A549 (cell line): Measurements from ENCODE around the gene ACTR2. TPM values are rescaled to one million over a fixed set of nuclear protein-coding genes. Genes with fewer than 3 reads are reported as not detected.

ENCODE experiments used
- ATAC-seq, 2 experiments: fragments of 200-7000 bp in 1 of 2; fragments of >200 bp in 1 of 2; cut with Nextera tagmentation in 1 of 2; cut with Tn5 transposase in 1 of 2; 3 replicates each; pipeline versions ENCODE4 v1.8.0 to v1.9.1; 2018 to 2020; ENCODE audit warnings: mild to moderate bottlenecking in 1 of 2, moderate library complexity in 1 of 2
- CTCF ChIA-PET: fragments of 300-600 bp; sonication (Branson Sonifier 250); formaldehyde crosslinking; extraction: SDS; loops from one replicate; lab custom pipeline; 2021; ENCODE audit warnings: antibody characterized with exemption, inconsistent platforms; lab: Yijun Ruan, JAX
- POLR2A ChIA-PET: fragments of 350-600 bp; formaldehyde crosslinking; extraction: SDS; loops from one replicate; lab custom pipeline; 2021; ENCODE audit warnings: antibody characterized with exemption, inconsistent platforms; lab: Yijun Ruan, JAX
- DNase-seq, 2 experiments: peaks; one replicate each; pipeline versions ENCODE4 v3.0.0 to v3.0.0-alpha.2; 2011 to 2016; ENCODE audit warnings: low read depth in 1 of 2, low spot score in 1 of 2
- FAIRE-seq: peaks from 2 replicates; lab custom pipeline; 2011; peaks lifted over from hg19 to GRCh38; lab: Jason Lieb, UNC
- H3K27ac ChIP-seq, 2 experiments: fragments of >200 bp; sonication (Bioruptor Twin); formaldehyde crosslinking; 3 replicates each; pipeline ENCODE4 v1.5.1; 2016 to 2017
- H3K4me1 ChIP-seq: fragments of >200 bp; sonication (Bioruptor Twin); formaldehyde crosslinking; 3 replicates; pipeline ENCODE4 v1.6.1; 2016
- H3K4me2 ChIP-seq: fragments of >200 bp; sonication (Bioruptor Twin); formaldehyde crosslinking; 3 replicates; pipeline ENCODE4 v1.6.1; 2016
- H3K4me3 ChIP-seq: fragments of >200 bp; sonication (Bioruptor Twin); formaldehyde crosslinking; 3 replicates; pipeline ENCODE4 v1.5.1; 2016
- H3K9me3 ChIP-seq: fragments of >200 bp; sonication (Bioruptor Twin); formaldehyde crosslinking; 3 replicates; pipeline ENCODE4 v1.6.1; 2016
- CBX2 ChIP-seq: fragments of 200-600 bp; sonication (generic); IDR thresholded peaks from 2 replicates; pipeline ENCODE4 v1.6.1; 2016; ENCODE audit warnings: low read depth, mild to moderate bottlenecking, borderline replicate concordance
- CEBPB ChIP-seq, 2 experiments: fragments of >200 bp in 1 of 2; sonication (Bioruptor Twin) in 1 of 2; formaldehyde crosslinking in 1 of 2; IDR thresholded peaks; 2 replicates each; pipeline ENCODE4 v1.6.1; 2012 to 2016
- CHD2 ChIP-seq: fragments of 150-350 bp; IDR thresholded peaks from 2 replicates; pipeline ENCODE4 v1.6.1; 2014; ENCODE audit warnings: low read length; ENCODE audit not compliant: partially characterized antibody
- EP300 ChIP-seq, 2 experiments: fragments of >200 bp; sonication (Bioruptor Twin); formaldehyde crosslinking; IDR thresholded peaks; 2 replicates in 1 of 2; 3 replicates in 1 of 2; pipeline ENCODE4 v1.6.1; 2016 to 2017
- FOSL2 ChIP-seq, 2 experiments: fragments of 450-650 bp in 1 of 2; fragments of >200 bp in 1 of 2; sonication (Bioruptor Twin) in 1 of 2; formaldehyde crosslinking; IDR thresholded peaks; 2 replicates each; pipeline versions ENCODE4 v1.5.0 to v1.6.1; 2016 to 2020; ENCODE audit warnings: mild to moderate bottlenecking in 1 of 2, moderate library complexity in 1 of 2
- HOXB5 ChIP-seq: fragments of 250-450 bp; sonication (Bioruptor Pico); IDR thresholded peaks from 2 replicates; pipeline ENCODE4 v1.5.0; 2020; ENCODE audit warnings: mild to moderate bottlenecking, moderate library complexity
- JUN ChIP-seq, 2 experiments: fragments of >200 bp; sonication (Bioruptor Twin); formaldehyde crosslinking; IDR thresholded peaks; 2 replicates in 1 of 2; 3 replicates in 1 of 2; pipeline ENCODE4 v1.6.1; 2016 to 2017
- JUNB ChIP-seq: fragments of >200 bp; sonication (Bioruptor Twin); formaldehyde crosslinking; IDR thresholded peaks from 2 replicates; pipeline ENCODE4 v1.6.1; 2016
- KDM1A ChIP-seq: fragments of 200-600 bp; sonication (generic); IDR thresholded peaks from 2 replicates; pipeline ENCODE4 v1.6.1; 2016; ENCODE audit warnings: low read depth, mild to moderate bottlenecking
- MAFK ChIP-seq: fragments of 450-650 bp; IDR thresholded peaks from 2 replicates; pipeline ENCODE4 v1.6.1; 2014; ENCODE audit not compliant: partially characterized antibody
- PHF8 ChIP-seq: fragments of 200-600 bp; sonication (generic); IDR thresholded peaks from 2 replicates; pipeline ENCODE4 v1.6.1; 2016; ENCODE audit warnings: low read depth, mild to moderate bottlenecking, antibody characterized with exemption, moderate library complexity, borderline replicate concordance
- POLR2A ChIP-seq: IDR thresholded peaks from 2 replicates; pipeline ENCODE4 v1.6.1; 2012; ENCODE audit warnings: mild to moderate bottlenecking, low read length
- RARB ChIP-seq: fragments of 250-450 bp; sonication (Bioruptor Pico); IDR thresholded peaks from 2 replicates; pipeline ENCODE4 v1.8.0; 2021; ENCODE audit warnings: mild to moderate bottlenecking, moderate library complexity
- RCOR1 ChIP-seq: fragments of 150-350 bp; IDR thresholded peaks from 2 replicates; pipeline ENCODE4 v1.6.1; 2014; ENCODE audit warnings: antibody characterized with exemption, low read length, low read depth
- RFX5 ChIP-seq: fragments of 450-650 bp; IDR thresholded peaks from 2 replicates; pipeline ENCODE4 v1.7.1; 2014; ENCODE audit warnings: antibody characterized with exemption, mild to moderate bottlenecking, moderate library complexity
- SMC3 ChIP-seq: fragments of >200 bp; sonication (Bioruptor Twin); formaldehyde crosslinking; IDR thresholded peaks from 3 replicates; pipeline ENCODE4 v1.6.1; 2018; ENCODE audit warnings: inconsistent platforms
- ZFP36 ChIP-seq: fragments of 450-650 bp; IDR thresholded peaks from 2 replicates; pipeline ENCODE4 v1.6.1; 2014; ENCODE audit warnings: borderline replicate concordance; ENCODE audit not compliant: partially characterized antibody
- WGBS: methylation state at CpG from one replicate; pipeline ENCODE4 v1.1.6; 2017; ENCODE audit errors: missing lambda C conversion rate; 5-methylcytosine and 5-hydroxymethylcytosine counted together
- polyA plus RNA-seq, 4 experiments: library from polyadenylated mRNA; depleted of rRNA in 3 of 4; stranded (reverse); fragments of >200 nt; fragmentation: RNase III in 1 of 4; extraction: RNeasy Plus Mini Kit Qiagen cat#74134 plus additional on column Dnase treatment in 1 of 4; gene quantifications; 2 replicates in 3 of 4; 3 replicates in 1 of 4; pipeline ENCODE4 v1.2.3, GENCODE V29; 2011 to 2017
- TF ChIP-seq, protein P1 (sequence below): IDR thresholded peaks from 2 replicates; pipeline ENCODE4 v1.6.1; 2012
- TF ChIP-seq, protein P2 (sequence below): fragments of >200 bp; sonication (Bioruptor Twin); formaldehyde crosslinking; IDR thresholded peaks from 3 replicates; pipeline ENCODE4 v1.5.1; 2016
- TF ChIP-seq, protein P3 (sequence below): fragments of 450-650 bp; IDR thresholded peaks from 2 replicates; pipeline ENCODE4 v1.6.1; 2014; ENCODE audit warnings: antibody characterized with exemption
- TF ChIP-seq, protein P4 (sequence below): fragments of 250-450 bp; sonication (Bioruptor Pico); IDR thresholded peaks from 2 replicates; pipeline ENCODE4 v1.5.0; 2020; ENCODE audit warnings: low read depth, mild to moderate bottlenecking, moderate library complexity
- TF ChIP-seq, protein P5 (sequence below): IDR thresholded peaks from 2 replicates; pipeline ENCODE4 v1.6.1; 2012; ENCODE audit warnings: low read depth, borderline replicate concordance
- TF ChIP-seq, protein P6 (sequence below): fragments of 200-600 bp; sonication (generic); IDR thresholded peaks from 2 replicates; pipeline ENCODE4 v1.6.1; 2016; ENCODE audit warnings: antibody characterized with exemption, mild to moderate bottlenecking, moderate library complexity

ACTR2 gene
- polyA plus RNA-seq, 2 of the 4 experiments (the other 2 are of a cell fraction): 270 to 278 TPM

DNA sequence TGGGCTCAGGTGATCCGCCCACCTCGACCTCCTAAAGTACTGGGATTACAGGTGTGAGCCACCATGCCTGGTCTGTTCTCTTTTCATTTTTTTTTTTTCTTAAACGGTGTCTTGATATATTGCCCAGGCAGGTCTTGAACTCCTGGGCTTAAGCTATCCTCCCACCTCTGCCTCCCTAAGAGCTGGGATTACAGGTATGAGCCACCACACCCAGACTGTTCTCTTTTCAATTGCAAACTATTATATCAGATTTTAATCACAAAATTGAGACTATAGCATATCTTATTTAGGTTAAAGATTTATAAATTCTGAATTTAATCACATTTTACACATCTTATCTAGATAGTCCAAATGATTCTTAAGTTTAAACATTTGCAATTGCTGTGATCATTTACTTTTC is 15.5 kb upstream of the ACTR2 start:
- POLR2A ChIA-PET: interaction anchor here (1.6 kb wide), 1 partner anchor 15 kb away, joined by 10 read pairs; the partner anchor contains the start of gene ACTR2
- 69% methylated on average over 3 of the region's 3 CpGs for WGBS
- no peak overlapping the region for H3K4me3 ChIP-seq
- CTCF ChIA-PET: interaction anchor here (0.6 to 1.6 kb wide), 3 partner anchors 25 to 245 kb away, joined by 3 to 7 read pairs (median 4); no protein-coding TSS in a partner anchor
- TF ChIP-seq, protein P1, sequence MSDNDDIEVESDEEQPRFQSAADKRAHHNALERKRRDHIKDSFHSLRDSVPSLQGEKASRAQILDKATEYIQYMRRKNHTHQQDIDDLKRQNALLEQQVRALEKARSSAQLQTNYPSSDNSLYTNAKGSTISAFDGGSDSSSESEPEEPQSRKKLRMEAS: no peak
- TF ChIP-seq RCOR1 (no peak), ZFP36 (no peak), MAFK (no peak), CHD2 (no peak), RFX5 (no peak)
- TF ChIP-seq, protein P2, sequence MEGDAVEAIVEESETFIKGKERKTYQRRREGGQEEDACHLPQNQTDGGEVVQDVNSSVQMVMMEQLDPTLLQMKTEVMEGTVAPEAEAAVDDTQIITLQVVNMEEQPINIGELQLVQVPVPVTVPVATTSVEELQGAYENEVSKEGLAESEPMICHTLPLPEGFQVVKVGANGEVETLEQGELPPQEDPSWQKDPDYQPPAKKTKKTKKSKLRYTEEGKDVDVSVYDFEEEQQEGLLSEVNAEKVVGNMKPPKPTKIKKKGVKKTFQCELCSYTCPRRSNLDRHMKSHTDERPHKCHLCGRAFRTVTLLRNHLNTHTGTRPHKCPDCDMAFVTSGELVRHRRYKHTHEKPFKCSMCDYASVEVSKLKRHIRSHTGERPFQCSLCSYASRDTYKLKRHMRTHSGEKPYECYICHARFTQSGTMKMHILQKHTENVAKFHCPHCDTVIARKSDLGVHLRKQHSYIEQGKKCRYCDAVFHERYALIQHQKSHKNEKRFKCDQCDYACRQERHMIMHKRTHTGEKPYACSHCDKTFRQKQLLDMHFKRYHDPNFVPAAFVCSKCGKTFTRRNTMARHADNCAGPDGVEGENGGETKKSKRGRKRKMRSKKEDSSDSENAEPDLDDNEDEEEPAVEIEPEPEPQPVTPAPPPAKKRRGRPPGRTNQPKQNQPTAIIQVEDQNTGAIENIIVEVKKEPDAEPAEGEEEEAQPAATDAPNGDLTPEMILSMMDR: no peak
- TF ChIP-seq, protein P3, sequence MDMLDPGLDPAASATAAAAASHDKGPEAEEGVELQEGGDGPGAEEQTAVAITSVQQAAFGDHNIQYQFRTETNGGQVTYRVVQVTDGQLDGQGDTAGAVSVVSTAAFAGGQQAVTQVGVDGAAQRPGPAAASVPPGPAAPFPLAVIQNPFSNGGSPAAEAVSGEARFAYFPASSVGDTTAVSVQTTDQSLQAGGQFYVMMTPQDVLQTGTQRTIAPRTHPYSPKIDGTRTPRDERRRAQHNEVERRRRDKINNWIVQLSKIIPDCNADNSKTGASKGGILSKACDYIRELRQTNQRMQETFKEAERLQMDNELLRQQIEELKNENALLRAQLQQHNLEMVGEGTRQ: no peak
- TF ChIP-seq, protein P4, sequence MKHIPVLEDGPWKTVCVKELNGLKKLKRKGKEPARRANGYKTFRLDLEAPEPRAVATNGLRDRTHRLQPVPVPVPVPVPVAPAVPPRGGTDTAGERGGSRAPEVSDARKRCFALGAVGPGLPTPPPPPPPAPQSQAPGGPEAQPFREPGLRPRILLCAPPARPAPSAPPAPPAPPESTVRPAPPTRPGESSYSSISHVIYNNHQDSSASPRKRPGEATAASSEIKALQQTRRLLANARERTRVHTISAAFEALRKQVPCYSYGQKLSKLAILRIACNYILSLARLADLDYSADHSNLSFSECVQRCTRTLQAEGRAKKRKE (CRISPR knock-in tag): no peak
- TF ChIP-seq, protein P5, sequence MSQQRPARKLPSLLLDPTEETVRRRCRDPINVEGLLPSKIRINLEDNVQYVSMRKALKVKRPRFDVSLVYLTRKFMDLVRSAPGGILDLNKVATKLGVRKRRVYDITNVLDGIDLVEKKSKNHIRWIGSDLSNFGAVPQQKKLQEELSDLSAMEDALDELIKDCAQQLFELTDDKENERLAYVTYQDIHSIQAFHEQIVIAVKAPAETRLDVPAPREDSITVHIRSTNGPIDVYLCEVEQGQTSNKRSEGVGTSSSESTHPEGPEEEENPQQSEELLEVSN: no peak
- TF ChIP-seq, all 56 proteins: peak for 0
- ATAC-seq (no peak), FAIRE-seq (no peak), DNase-seq (no peak)
- H3K27ac ChIP-seq: no peak overlapping the region
- H3K4me2 ChIP-seq: no peak overlapping the region
- H3K9me3 ChIP-seq: no peaks in the 10 kb centered on the region
- H3K4me1 ChIP-seq: no peaks in the 10 kb centered on the region

DNA sequence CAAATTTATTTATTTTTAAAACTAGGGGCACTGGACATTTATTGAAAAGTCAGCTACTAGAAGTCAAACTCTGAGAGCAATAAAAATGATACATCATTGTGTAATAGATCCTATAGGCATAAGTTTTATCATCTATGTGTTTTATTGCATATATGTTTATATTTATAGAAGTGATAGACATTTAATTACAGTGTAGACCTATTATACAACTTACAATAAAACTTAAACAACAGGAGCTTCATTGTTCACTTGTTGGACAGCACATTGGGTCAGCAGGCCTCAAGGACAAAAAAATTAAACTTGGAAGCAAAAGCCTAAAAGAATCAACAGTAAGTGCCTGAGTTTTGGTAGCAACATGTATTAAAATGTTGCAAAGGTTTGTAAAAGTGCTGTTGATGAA is 15.0 kb upstream of the ACTR2 start:
- FAIRE-seq: no peak
- TF ChIP-seq POLR2A: no peak
- TF ChIP-seq, protein P6, sequence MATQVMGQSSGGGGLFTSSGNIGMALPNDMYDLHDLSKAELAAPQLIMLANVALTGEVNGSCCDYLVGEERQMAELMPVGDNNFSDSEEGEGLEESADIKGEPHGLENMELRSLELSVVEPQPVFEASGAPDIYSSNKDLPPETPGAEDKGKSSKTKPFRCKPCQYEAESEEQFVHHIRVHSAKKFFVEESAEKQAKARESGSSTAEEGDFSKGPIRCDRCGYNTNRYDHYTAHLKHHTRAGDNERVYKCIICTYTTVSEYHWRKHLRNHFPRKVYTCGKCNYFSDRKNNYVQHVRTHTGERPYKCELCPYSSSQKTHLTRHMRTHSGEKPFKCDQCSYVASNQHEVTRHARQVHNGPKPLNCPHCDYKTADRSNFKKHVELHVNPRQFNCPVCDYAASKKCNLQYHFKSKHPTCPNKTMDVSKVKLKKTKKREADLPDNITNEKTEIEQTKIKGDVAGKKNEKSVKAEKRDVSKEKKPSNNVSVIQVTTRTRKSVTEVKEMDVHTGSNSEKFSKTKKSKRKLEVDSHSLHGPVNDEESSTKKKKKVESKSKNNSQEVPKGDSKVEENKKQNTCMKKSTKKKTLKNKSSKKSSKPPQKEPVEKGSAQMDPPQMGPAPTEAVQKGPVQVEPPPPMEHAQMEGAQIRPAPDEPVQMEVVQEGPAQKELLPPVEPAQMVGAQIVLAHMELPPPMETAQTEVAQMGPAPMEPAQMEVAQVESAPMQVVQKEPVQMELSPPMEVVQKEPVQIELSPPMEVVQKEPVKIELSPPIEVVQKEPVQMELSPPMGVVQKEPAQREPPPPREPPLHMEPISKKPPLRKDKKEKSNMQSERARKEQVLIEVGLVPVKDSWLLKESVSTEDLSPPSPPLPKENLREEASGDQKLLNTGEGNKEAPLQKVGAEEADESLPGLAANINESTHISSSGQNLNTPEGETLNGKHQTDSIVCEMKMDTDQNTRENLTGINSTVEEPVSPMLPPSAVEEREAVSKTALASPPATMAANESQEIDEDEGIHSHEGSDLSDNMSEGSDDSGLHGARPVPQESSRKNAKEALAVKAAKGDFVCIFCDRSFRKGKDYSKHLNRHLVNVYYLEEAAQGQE: no peak
- no peak for TF ChIP-seq MAFK
- TF ChIP-seq JUNB: no peak
- no peak for TF ChIP-seq FOSL2 (IDR thresholded peaks at IDR 0.05)
- TF ChIP-seq FOSL2 (CRISPR knock-in tag; IDR thresholded peaks at IDR 0.05): no peak
- no peak for TF ChIP-seq CBX2
- TF ChIP-seq KDM1A: no peak
- no peak for TF ChIP-seq HOXB5 (CRISPR knock-in tag)
- no peak for TF ChIP-seq CEBPB (IDR thresholded peaks at IDR 0.05)
- TF ChIP-seq, protein P3: no peak
- TF ChIP-seq EP300 (IDR thresholded peaks at IDR 0.05): no peak
- TF ChIP-seq SMC3: no peak
- TF ChIP-seq PHF8: no peak
- no peak for TF ChIP-seq JUN (IDR thresholded peaks at IDR 0.05)
- TF ChIP-seq RARB: no peak
- TF ChIP-seq, all 56 proteins: peak for 0
- H3K27ac ChIP-seq: no peak overlapping the region
- no peak overlapping the region for H3K4me3 ChIP-seq
- no peak for DNase-seq
- H3K4me1 ChIP-seq: no peaks in the 10 kb centered on the region
- no peak for ATAC-seq
- CTCF ChIA-PET: interaction anchor here (0.7 to 1.6 kb wide), 2 partner anchors 26 to 58 kb away, joined by 3 to 7 read pairs; no protein-coding TSS in a partner anchor
- no peak overlapping the region for H3K4me2 ChIP-seq
- no peaks in the 10 kb centered on the region for H3K9me3 ChIP-seq
- POLR2A ChIA-PET: interaction anchor here (1.6 kb wide), 1 partner anchor 15 kb away, joined by 10 read pairs; the partner anchor contains the start of gene ACTR2
